ENCODE data around the gene TMEM145.

- no peak for TF ChIP-seq REST (IDR thresholded peaks at IDR 0.05; ENCODE audit: insufficient read depth in 1 of 2, low read depth in 2 of 2, low read length in 2 of 2)
- TF ChIP-seq POLR2AphosphoS5 (IDR thresholded peaks at IDR 0.05; ENCODE audit: low read depth, low read length): no peak
Observed at GRCh38 chr19:42360787-42361544, 47.9 kb downstream of the TMEM145 start.
